Measurements from ENCODE around the gene PANK3. TPM values are rescaled to one million over a fixed set of nuclear protein-coding genes. Genes with fewer than 3 reads are reported as not detected.
"Not testable (repeated sequence)": the region's sequence is repeated elsewhere in the genome, so short reads cannot be mapped to it uniquely, and the experiment has no call there.

The PANK3 gene
- total and polyA plus RNA-seq, 12 donors: 3.0 to 46.6 (median 32.6) TPM

- Histone ChIP-seq H3K9me3 (no peaks in the 10 kb centered on the region), H3K4me3 (no peak overlapping the region), H3K27me3 (peaks cover 0 to 13% (median 0%) of the 10 kb centered on the region in 7 donors), H3K27ac (no peak overlapping the region), H3K4me1 (peaks cover 0 to 5% (median 0%) of the 10 kb centered on the region in 9 donors), H3K36me3 (no peaks in the 10 kb centered on the region)
- DNase-seq: no peak
- intact Hi-C loops (cut with DNase I): no loop called here
- 93 to 94% methylated on average over 5 of the region's 5 CpGs for WGBS, 2 donors
- TF ChIP-seq, protein P1, sequence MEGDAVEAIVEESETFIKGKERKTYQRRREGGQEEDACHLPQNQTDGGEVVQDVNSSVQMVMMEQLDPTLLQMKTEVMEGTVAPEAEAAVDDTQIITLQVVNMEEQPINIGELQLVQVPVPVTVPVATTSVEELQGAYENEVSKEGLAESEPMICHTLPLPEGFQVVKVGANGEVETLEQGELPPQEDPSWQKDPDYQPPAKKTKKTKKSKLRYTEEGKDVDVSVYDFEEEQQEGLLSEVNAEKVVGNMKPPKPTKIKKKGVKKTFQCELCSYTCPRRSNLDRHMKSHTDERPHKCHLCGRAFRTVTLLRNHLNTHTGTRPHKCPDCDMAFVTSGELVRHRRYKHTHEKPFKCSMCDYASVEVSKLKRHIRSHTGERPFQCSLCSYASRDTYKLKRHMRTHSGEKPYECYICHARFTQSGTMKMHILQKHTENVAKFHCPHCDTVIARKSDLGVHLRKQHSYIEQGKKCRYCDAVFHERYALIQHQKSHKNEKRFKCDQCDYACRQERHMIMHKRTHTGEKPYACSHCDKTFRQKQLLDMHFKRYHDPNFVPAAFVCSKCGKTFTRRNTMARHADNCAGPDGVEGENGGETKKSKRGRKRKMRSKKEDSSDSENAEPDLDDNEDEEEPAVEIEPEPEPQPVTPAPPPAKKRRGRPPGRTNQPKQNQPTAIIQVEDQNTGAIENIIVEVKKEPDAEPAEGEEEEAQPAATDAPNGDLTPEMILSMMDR (IDR thresholded peaks at IDR 0.05): no peak
- no peak for ATAC-seq
Observed at GRCh38 chr5:168587987-168588386, 8.8 kb upstream of the PANK3 start.

- ATAC-seq: no peak
- Histone ChIP-seq H3K27me3 (peaks cover 0 to 13% (median 0%) of the 10 kb centered on the region in 7 donors), H3K9me3 (no peaks in the 10 kb centered on the region), H3K27ac (no peak overlapping the region), H3K4me1 (peaks cover 0 to 6% (median 3%) of the 10 kb centered on the region in 9 donors), H3K4me3 (no peak overlapping the region), H3K36me3 (no peaks in the 10 kb centered on the region)
- intact Hi-C loops (cut with DNase I): no loop called here
- WGBS, 2 donors: 74 to 80% methylated on average over 5 of the region's 5 CpGs
- TF ChIP-seq, protein P1 (IDR thresholded peaks at IDR 0.05): no peak
- DNase-seq: no peak
Observed at GRCh38 chr5:168585119-168585856, 6.1 kb upstream of the PANK3 start.

DNA sequence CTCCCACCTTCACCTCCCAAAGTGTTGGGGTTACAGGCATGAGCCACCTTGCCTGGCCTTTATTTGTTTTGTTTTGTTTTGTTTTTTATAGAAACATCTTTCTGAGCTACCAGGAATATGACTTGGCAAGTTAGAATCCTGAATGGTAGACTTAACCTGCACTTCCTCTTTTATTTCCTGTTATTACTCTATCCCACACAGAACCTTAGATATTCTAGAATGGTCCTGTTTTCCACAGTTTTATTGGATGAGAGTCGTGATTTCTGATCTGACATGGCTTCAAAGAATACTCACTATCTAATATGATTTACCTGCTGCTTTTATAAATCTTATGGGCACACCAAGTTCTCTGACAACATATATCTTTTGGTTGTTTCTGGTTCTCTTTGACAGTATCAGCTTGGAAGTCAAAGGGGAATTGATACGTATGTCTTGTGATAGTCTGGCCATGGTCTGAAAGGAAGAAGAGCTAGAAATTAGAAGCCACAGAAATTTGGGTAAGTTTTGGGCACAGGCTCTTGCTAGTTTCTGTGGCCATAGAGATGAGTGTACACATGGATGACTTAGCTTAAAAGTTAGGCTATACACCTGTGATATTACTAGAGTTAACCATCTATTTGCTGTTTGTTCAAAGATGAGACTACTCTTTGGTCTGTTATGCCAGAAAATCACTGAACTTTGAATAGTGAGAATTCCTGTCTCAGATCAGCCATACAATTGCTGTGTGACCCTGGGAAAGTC is 4.7 kb upstream of the PANK3 start:
- no peak overlapping the region for H3K27ac ChIP-seq
- TF ChIP-seq, protein P1 (IDR thresholded peaks at IDR 0.05): no peak
- no peaks in the 10 kb centered on the region for H3K36me3 ChIP-seq
- H3K4me3 ChIP-seq: no peak overlapping the region
- peaks cover 0 to 13% (median 0%) of the 10 kb centered on the region in 7 donors for H3K27me3 ChIP-seq
- H3K9me3 ChIP-seq: no peaks in the 10 kb centered on the region
- intact Hi-C loops (cut with DNase I): loop anchor here in 2 of 10 donors (5.0 kb wide), 2 partner anchors 97 to 1728 kb away; partner anchors contain the start of gene RARS1 (in 1 of the 2)
- no peak for ATAC-seq
- no peak for DNase-seq
- H3K4me1 ChIP-seq: peaks cover 0 to 10% (median 6%) of the 10 kb centered on the region in 9 donors
- 65 to 70% methylated on average over 2 of the region's 2 CpGs for WGBS, 2 donors

DNA sequence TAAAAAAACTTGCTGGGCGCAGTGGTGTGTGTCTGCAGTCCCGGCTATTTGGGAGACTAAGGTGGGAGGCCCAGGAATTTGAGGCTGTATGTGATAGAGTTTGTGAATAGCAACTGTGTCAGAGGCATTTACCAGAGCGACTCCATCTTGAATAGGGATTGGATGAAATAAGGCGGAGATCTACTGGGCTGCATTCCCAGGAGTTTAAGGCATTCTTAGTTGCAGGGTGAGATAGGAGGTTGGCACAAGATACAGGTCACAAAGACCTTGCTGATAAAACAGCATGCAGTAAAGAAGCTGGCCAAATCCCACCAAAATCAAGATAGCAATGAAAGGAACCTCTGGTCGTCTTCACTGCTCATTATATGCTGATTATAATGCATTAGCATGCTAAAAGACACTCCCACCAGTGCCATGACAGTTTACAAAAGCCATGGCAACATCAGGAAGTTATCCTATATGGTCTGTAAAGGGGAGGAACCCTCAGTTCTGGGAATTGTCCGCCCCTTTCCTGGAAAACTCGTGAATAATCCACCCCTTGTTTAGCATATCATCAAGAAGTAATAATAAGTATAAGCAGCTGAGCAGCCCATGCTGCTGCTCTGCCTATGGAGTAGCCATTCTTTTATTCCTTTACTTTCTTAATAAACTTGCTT is 1.8 kb upstream of the PANK3 start:
- not testable (repeated sequence) for H3K27ac ChIP-seq, ATAC-seq, H3K9me3 ChIP-seq, DNase-seq, H3K36me3 ChIP-seq, H3K4me3 ChIP-seq, H3K27me3 ChIP-seq
- 83 to 86% methylated on average over 7 of the region's 7 CpGs for WGBS, 2 donors
- intact Hi-C loops (cut with DNase I): loop anchor here in 2 of 10 donors (5.0 kb wide), 2 partner anchors 94 to 1731 kb away; partner anchors contain the start of gene RARS1 (in 1 of the 2)
- H3K4me1 ChIP-seq: peaks cover 0 to 34% (median 29%) of the 10 kb centered on the region in 9 donors
